Central memory CD8-positive, alpha-beta T cell (primary cell): ENCODE data around the gene PAQR3.
A peak's percentile ranks its signal among the peaks of the same experiment; 100 is the strongest.

Experiments
- ATAC-seq: fragments of 150-1000 bp; cut with Tn5 transposase; replicated peaks from 2 replicates; pipeline ENCODE4 v1.10.0; 2022; ENCODE audit warnings: mild to moderate bottlenecking, moderate FRiP score, moderate number of reproducible peaks; ENCODE audit not compliant: poor library complexity, severe bottlenecking; ENCODE audit errors: extremely low read depth
- DNase-seq, 2 donors: peaks; one replicate each; pipeline ENCODE4 v3.0.0; 2021; ENCODE audit warnings: low spot score in 2 of 2
- H3K27ac Mint-ChIP-seq: one replicate; pipeline ENCODE4 v1.8.0; 2022; ENCODE audit warnings: low read depth, mild to moderate bottlenecking, moderate library complexity, mixed read lengths
- H3K27me3 Mint-ChIP-seq: one replicate; pipeline ENCODE4 v1.8.0; 2022; ENCODE audit warnings: mixed read lengths
- H3K36me3 Mint-ChIP-seq: one replicate; pipeline ENCODE4 v1.8.0; 2022; ENCODE audit warnings: mild to moderate bottlenecking, moderate library complexity, mixed read lengths; ENCODE audit not compliant: insufficient read depth
- H3K4me1 Mint-ChIP-seq: one replicate; pipeline ENCODE4 v1.8.0; 2022; ENCODE audit warnings: mixed read lengths
- H3K4me3 Mint-ChIP-seq: one replicate; pipeline ENCODE4 v1.8.0; 2022; ENCODE audit warnings: mild to moderate bottlenecking, moderate library complexity, mixed read lengths
- H3K9me3 Mint-ChIP-seq: one replicate; pipeline ENCODE4 v1.8.0; 2022; ENCODE audit warnings: mixed read lengths

Gene PAQR3, protein sequence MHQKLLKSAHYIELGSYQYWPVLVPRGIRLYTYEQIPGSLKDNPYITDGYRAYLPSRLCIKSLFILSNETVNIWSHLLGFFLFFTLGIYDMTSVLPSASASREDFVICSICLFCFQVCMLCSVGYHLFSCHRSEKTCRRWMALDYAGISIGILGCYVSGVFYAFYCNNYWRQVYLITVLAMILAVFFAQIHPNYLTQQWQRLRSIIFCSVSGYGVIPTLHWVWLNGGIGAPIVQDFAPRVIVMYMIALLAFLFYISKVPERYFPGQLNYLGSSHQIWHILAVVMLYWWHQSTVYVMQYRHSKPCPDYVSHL

DNA sequence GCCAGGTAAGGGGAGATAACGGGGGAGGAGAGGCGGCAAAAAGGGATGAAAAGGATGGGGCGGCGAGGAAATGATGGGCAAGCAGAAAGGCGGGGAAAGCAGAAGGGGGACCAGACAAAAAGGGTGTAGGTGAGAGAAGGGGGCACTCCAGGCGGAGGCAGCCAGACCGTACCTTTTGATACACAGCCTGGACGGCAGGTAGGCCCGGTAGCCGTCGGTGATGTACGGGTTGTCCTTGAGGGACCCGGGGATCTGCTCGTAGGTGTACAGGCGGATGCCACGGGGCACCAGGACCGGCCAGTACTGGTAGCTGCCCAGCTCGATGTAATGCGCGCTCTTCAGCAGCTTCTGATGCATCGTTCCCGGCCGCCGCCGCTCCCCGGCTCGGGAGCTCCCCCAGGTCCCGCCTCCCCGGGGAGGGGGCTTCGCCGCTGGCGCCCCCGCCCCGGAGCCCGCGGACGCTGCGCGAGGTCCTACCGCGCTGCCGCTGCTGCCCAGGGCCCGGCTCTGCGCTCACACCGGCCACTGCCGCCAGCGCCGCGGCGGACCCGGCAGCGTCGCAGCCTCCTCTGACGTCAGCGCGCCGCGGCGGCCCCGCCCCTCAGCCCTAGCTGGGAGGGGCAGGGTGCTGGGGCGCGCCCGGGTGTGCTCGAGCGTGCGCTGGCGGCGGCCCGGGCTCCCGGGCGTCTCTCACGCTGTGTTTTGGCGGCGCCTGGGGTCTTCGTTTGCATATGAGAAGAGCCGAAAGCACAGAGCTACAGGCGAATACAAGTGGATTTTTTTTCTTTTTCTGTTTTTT, at the start of gene PAQR3:
TSS of gene PAQR3 (minus strand) at position 571 of the 799 bp plus-strand sequence. CDS start at position 357, 214 bp downstream.
- H3K4me3 Mint-ChIP-seq: peak within 1 kb of the TSS; percentile 94
- peaks cover 42% of the 10 kb centered on the region for H3K4me1 Mint-ChIP-seq
- ATAC-seq: peak; percentile 96
- peaks cover 25% of the 10 kb centered on the region for H3K27me3 Mint-ChIP-seq
- H3K36me3 Mint-ChIP-seq: peaks cover 4% of the 10 kb centered on the region
- DNase-seq: peak; percentile 70 to 73
- H3K9me3 Mint-ChIP-seq: no peaks in the 10 kb centered on the region
- H3K27ac Mint-ChIP-seq: peak within 1 kb of the TSS; percentile 95

DNA sequence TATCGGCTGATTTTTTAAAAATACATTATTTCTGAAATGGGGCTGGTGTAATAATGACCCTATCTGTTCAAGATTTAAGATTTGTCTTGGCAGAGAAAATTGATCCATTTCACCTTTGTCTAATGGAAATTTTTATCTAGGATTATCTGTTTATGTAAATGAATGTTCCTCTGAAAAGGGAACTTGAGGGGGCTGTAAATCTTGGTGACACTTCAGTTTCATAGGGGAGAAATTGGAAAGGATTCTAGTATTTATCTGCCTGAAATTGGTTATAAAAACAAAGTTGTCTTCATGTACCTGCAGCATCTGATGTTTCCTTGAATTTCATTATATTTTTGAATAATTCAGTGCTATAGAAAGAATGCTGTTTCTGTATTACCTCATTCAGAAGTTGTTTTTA, 48.4 kb upstream of the PAQR3 start:
- Mint-ChIP-seq H3K36me3 (no peaks in the 10 kb centered on the region), H3K9me3 (no peaks in the 10 kb centered on the region), H3K4me1 (no peaks in the 10 kb centered on the region), H3K4me3 (no peak overlapping the region), H3K27ac (no peak overlapping the region), H3K27me3 (peaks cover 49% of the 10 kb centered on the region)
- DNase-seq (no peak), ATAC-seq (no peak)

- H3K27me3 Mint-ChIP-seq: peaks cover 67% of the 10 kb centered on the region
- H3K9me3 Mint-ChIP-seq: no peaks in the 10 kb centered on the region
- H3K36me3 Mint-ChIP-seq: peaks cover 1% of the 10 kb centered on the region
- no peak overlapping the region for H3K4me3 Mint-ChIP-seq
- no peak for ATAC-seq
- no peak for DNase-seq
- H3K4me1 Mint-ChIP-seq: no peaks in the 10 kb centered on the region
- no peak overlapping the region for H3K27ac Mint-ChIP-seq
Measured at GRCh38 chr4:78984593-78984992, 45.4 kb upstream of the PAQR3 start.

- no peak overlapping the region for H3K27ac Mint-ChIP-seq
Measured at GRCh38 chr4:78975865-78976264, 36.6 kb upstream of the PAQR3 start.

DNA sequence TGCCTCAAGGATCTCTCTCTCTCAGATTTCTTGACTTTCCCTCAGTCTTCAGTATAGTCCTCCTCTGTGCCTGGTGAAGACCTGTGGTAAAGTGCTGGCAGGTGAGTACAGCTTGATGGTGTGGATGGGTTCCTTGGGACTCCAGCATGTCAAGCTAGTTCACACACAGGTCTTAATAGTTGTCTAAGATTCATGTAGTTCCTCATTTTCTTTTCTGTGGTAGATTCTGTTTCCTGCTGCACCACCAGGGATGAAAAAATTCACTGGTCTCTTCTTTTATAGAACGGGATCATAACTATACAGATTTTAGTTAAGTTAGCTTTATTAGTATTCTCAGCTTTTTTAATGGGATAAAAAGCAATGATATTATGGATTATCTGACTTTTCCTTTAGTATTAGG, 32.5 kb upstream of the PAQR3 start:
- ATAC-seq: no peak
- Mint-ChIP-seq H3K36me3 (no peaks in the 10 kb centered on the region), H3K4me3 (no peak overlapping the region), H3K27ac (no peak overlapping the region), H3K4me1 (no peaks in the 10 kb centered on the region), H3K27me3 (peaks cover 21% of the 10 kb centered on the region), H3K9me3 (no peaks in the 10 kb centered on the region)
- DNase-seq: no peak

More at GRCh38 chr4:78975865-78976264, 36.6 kb upstream of the PAQR3 start:
- no peak for DNase-seq
- no peaks in the 10 kb centered on the region for H3K36me3 Mint-ChIP-seq
- no peaks in the 10 kb centered on the region for H3K9me3 Mint-ChIP-seq
- no peaks in the 10 kb centered on the region for H3K4me1 Mint-ChIP-seq
- H3K27me3 Mint-ChIP-seq: peaks cover 26% of the 10 kb centered on the region
- no peak overlapping the region for H3K4me3 Mint-ChIP-seq
- ATAC-seq: no peak

GRCh38 chr4:78971326-78971725, 32.1 kb upstream of the PAQR3 start:
- Mint-ChIP-seq H3K27me3 (peaks cover 21% of the 10 kb centered on the region), H3K27ac (no peak overlapping the region), H3K9me3 (no peaks in the 10 kb centered on the region), H3K36me3 (no peaks in the 10 kb centered on the region), H3K4me3 (no peak overlapping the region), H3K4me1 (no peaks in the 10 kb centered on the region)
- ATAC-seq (no peak), DNase-seq (no peak)

- H3K9me3 Mint-ChIP-seq: no peaks in the 10 kb centered on the region
- DNase-seq (no peak), ATAC-seq (no peak)
- H3K4me1 Mint-ChIP-seq: no peaks in the 10 kb centered on the region
- no peaks in the 10 kb centered on the region for H3K36me3 Mint-ChIP-seq
- H3K27ac Mint-ChIP-seq: no peak overlapping the region
- H3K27me3 Mint-ChIP-seq: peaks cover 13% of the 10 kb centered on the region
- H3K4me3 Mint-ChIP-seq: no peak overlapping the region
Measured at GRCh38 chr4:78962597-78963115, 23.4 kb upstream of the PAQR3 start.

- peaks cover 13% of the 10 kb centered on the region for H3K27me3 Mint-ChIP-seq
- no peak overlapping the region for H3K27ac Mint-ChIP-seq
- no peak overlapping the region for H3K4me3 Mint-ChIP-seq
- DNase-seq (no peak), ATAC-seq (no peak)
- no peaks in the 10 kb centered on the region for H3K9me3 Mint-ChIP-seq
- H3K4me1 Mint-ChIP-seq: no peaks in the 10 kb centered on the region
- no peaks in the 10 kb centered on the region for H3K36me3 Mint-ChIP-seq
Measured at GRCh38 chr4:78960926-78961325, 21.7 kb upstream of the PAQR3 start.

DNA sequence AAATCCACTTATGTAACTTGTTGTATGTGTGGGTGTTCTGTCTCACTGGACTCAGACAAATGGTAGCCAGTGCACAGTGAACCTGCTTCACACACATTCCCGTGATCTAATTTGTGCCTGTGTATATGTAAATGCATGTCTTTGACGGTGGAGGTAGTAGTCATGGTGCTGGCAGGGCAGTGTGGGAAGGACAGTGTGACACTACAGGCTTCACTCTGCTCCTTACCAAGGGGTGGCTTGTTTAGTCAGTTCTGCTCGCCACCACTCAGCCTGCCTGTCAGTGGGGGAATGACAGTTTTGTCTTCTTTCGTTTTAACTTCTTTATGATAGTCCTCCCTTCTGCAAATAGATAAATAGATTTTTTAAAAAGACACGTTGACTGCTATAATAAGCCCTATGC, 17.7 kb upstream of the PAQR3 start:
- Mint-ChIP-seq H3K4me3 (no peak overlapping the region), H3K36me3 (no peaks in the 10 kb centered on the region), H3K27me3 (peaks cover 25% of the 10 kb centered on the region), H3K9me3 (no peaks in the 10 kb centered on the region), H3K27ac (no peak overlapping the region), H3K4me1 (no peaks in the 10 kb centered on the region)
- no peak for ATAC-seq
- DNase-seq: no peak

- H3K27ac Mint-ChIP-seq: no peak overlapping the region
- no peaks in the 10 kb centered on the region for H3K9me3 Mint-ChIP-seq
- peak; percentile 40 for ATAC-seq
- no peak overlapping the region for H3K4me3 Mint-ChIP-seq
- H3K4me1 Mint-ChIP-seq: no peaks in the 10 kb centered on the region
- H3K27me3 Mint-ChIP-seq: peaks cover 34% of the 10 kb centered on the region
- DNase-seq: no peak
- H3K36me3 Mint-ChIP-seq: peaks cover 2% of the 10 kb centered on the region
Measured at GRCh38 chr4:78953769-78954666, 14.8 kb upstream of the PAQR3 start.

- peaks cover 2% of the 10 kb centered on the region for H3K36me3 Mint-ChIP-seq
- ATAC-seq: no peak
- DNase-seq: no peak
- H3K27me3 Mint-ChIP-seq: peaks cover 35% of the 10 kb centered on the region
- no peaks in the 10 kb centered on the region for H3K4me1 Mint-ChIP-seq
- no peaks in the 10 kb centered on the region for H3K9me3 Mint-ChIP-seq
- H3K27ac Mint-ChIP-seq: no peak overlapping the region
- H3K4me3 Mint-ChIP-seq: no peak overlapping the region
Measured at GRCh38 chr4:78953231-78953630, 14.0 kb upstream of the PAQR3 start.

- H3K36me3 Mint-ChIP-seq: peaks cover 2% of the 10 kb centered on the region
- H3K9me3 Mint-ChIP-seq: no peaks in the 10 kb centered on the region
- H3K27me3 Mint-ChIP-seq: peaks cover 47% of the 10 kb centered on the region
- H3K4me3 Mint-ChIP-seq: no peak overlapping the region
- ATAC-seq: peak; percentile 52
- no peak for DNase-seq
- H3K27ac Mint-ChIP-seq: no peak overlapping the region
- H3K4me1 Mint-ChIP-seq: no peaks in the 10 kb centered on the region
Measured at GRCh38 chr4:78951862-78952472, 12.7 kb upstream of the PAQR3 start.
